Tibial nerve (tissue), 4 donors: Measurements from ENCODE around the gene TRPC1. TPM values are rescaled to one million over a fixed set of nuclear protein-coding genes. Genes with fewer than 3 reads are reported as not detected.

Source experiments
- DNase-seq, 2 donors: peaks; one replicate each; pipeline ENCODE4 v3.0.0-alpha.2; 2019; ENCODE audit warnings: low spot score in 2 of 2
- H3K27ac ChIP-seq, 4 donors: fragments of 200-600 bp; sonication (generic) in 3 of 4; one replicate each; pipeline ENCODE4 v1.5.1; 2017 to 2019; ENCODE audit warnings: mild to moderate bottlenecking in 1 of 4
- H3K27me3 ChIP-seq, 2 donors: fragments of 200-600 bp; sonication (generic) in 1 of 2; one replicate each; pipeline versions ENCODE4 v1.5.1 to v1.6.0; 2017 to 2019
- H3K36me3 ChIP-seq, 3 donors: fragments of 200-600 bp; sonication (generic); one replicate each; pipeline ENCODE4 v1.5.1; 2018 to 2019
- H3K4me1 ChIP-seq, 4 donors: fragments of 200-600 bp; sonication (generic) in 3 of 4; one replicate each; pipeline ENCODE4 v1.5.1; 2017 to 2019
- H3K4me3 ChIP-seq, 4 donors: fragments of 200-600 bp; sonication (generic) in 3 of 4; one replicate each; pipeline ENCODE4 v1.5.1; 2017 to 2019; ENCODE audit warnings: mild to moderate bottlenecking in 1 of 4, moderate library complexity in 1 of 4
- H3K9me3 ChIP-seq, 4 donors: fragments of 200-600 bp; sonication (generic) in 3 of 4; one replicate each; pipeline ENCODE4 v1.5.1; 2017 to 2019
- EP300 ChIP-seq, 2 donors: sonication (generic); formaldehyde crosslinking; IDR thresholded peaks; one replicate each; pipeline ENCODE4 v1.6.1; 2017; ENCODE audit warnings: antibody characterized with exemption in 2 of 2, mild to moderate bottlenecking in 1 of 2
- POLR2A ChIP-seq, 2 donors: fragments of 450-650 bp; IDR thresholded peaks; one replicate each; pipeline ENCODE4 v1.6.1; 2017; ENCODE audit warnings: antibody characterized with exemption in 2 of 2, mild to moderate bottlenecking in 2 of 2, moderate library complexity in 2 of 2
- WGBS, 2 donors: methylation state at CpG; one replicate each; pipeline ENCODE4 v1.1.5; 2018; 5-methylcytosine and 5-hydroxymethylcytosine counted together
- total RNA-seq, 4 donors: library from RNA; depleted of rRNA; stranded (reverse); fragments of >200 nt; gene quantifications; one replicate each; pipeline ENCODE4 v1.1.0, GENCODE V29; 2016
- TF ChIP-seq, protein P1 (sequence below), 5 experiments: fragments of 200-600 bp in 3 of 5; fragments of 450-650 bp in 2 of 5; sonication (generic) in 3 of 5; IDR thresholded peaks; one replicate each; pipeline ENCODE4 v1.5.1; 2016 to 2019; ENCODE audit warnings: antibody characterized with exemption in 5 of 5, mild to moderate bottlenecking in 3 of 5, moderate library complexity in 2 of 5

The TRPC1 gene
- total RNA-seq: 10 to 100 TPM; 23.4 to 47.7 (median 31.1) TPM

DNA sequence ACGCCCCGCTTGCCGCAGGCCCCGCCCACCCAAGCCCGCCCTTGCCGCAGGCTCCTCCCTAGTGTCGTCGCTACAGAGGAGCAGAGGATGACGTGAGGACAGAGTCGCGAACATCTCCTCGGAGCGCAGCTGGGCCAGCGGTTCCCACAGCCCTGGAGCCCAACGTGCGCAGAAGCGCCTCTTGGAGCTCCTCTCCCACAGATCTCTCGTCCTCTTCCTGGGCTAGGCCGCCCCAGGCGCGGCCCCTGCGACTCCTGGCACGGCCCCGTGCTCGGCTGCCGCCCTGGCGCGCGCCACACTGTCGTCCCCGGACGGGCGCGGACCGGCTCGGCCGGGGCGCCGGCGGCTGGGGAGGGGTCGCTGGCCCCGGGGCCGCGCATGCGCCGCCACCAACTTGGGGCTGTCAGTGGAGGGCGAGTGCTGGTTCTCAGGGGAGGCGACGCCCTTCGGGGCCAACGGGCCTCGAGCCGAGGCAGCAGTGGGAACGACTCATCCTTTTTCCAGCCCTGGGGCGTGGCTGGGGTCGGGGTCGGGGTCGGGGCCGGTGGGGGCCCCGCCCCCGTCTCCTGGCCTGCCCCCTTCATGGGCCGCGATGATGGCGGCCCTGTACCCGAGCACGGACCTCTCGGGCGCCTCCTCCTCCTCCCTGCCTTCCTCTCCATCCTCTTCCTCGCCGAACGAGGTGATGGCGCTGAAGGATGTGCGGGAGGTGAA lies at the start of gene TRPC1:
Gene TRPC1, plus strand, starts transcription at position 67 of the 714 bp plus-strand sequence. Its CDS starts 526 bp downstream, at position 593.
- Histone ChIP-seq H3K9me3 (no peaks in the 10 kb centered on the region), H3K27ac (peak within 1 kb of the TSS; percentile 81 to 96 (median 88)), H3K4me1 (peaks cover 0 to 19% (median 0%) of the 10 kb centered on the region in 4 donors), H3K36me3 (no peaks in the 10 kb centered on the region), H3K27me3 (no peaks in the 10 kb centered on the region), H3K4me3 (peak within 1 kb of the TSS; percentile 64 to 88 (median 74))
- peak; percentile 48 to 57 for DNase-seq
- 0 to 2% methylated on average over 16 to 17 of the region's 73 CpGs for WGBS, 2 donors
- TF ChIP-seq, protein P1, sequence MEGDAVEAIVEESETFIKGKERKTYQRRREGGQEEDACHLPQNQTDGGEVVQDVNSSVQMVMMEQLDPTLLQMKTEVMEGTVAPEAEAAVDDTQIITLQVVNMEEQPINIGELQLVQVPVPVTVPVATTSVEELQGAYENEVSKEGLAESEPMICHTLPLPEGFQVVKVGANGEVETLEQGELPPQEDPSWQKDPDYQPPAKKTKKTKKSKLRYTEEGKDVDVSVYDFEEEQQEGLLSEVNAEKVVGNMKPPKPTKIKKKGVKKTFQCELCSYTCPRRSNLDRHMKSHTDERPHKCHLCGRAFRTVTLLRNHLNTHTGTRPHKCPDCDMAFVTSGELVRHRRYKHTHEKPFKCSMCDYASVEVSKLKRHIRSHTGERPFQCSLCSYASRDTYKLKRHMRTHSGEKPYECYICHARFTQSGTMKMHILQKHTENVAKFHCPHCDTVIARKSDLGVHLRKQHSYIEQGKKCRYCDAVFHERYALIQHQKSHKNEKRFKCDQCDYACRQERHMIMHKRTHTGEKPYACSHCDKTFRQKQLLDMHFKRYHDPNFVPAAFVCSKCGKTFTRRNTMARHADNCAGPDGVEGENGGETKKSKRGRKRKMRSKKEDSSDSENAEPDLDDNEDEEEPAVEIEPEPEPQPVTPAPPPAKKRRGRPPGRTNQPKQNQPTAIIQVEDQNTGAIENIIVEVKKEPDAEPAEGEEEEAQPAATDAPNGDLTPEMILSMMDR (IDR thresholded peaks at IDR 0.05): no peak
- TF ChIP-seq POLR2A (IDR thresholded peaks at IDR 0.05) (peak; percentile 74 to 95), EP300 (IDR thresholded peaks at IDR 0.05) (peak in 1 of 2 donors; percentile 95)

DNA sequence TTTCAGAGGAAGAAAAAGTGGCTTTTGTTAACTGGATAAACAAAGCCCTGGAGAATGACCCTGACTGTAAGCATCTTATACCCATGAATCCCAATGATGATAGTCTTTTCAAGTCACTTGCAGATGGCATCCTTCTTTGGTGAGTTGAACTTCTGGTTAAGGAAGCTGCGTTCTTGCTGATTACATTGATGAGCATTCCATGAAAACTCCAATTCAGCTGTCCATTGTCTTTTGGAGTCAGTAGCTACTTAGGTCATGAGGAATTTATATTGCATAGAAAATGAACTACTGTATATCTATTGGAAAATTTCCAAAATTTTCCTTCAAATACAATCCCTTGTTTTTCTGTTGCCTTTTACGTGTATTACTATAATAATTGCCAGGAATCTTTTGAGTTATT lies 47.7 kb upstream of the TRPC1 start:
- 30 to 31% methylated on average over 2 of the region's 2 CpGs for WGBS, 2 donors
- Histone ChIP-seq H3K4me3 (no peak overlapping the region), H3K36me3 (no peaks in the 10 kb centered on the region), H3K9me3 (no peaks in the 10 kb centered on the region), H3K27me3 (no peaks in the 10 kb centered on the region), H3K4me1 (no peaks in the 10 kb centered on the region), H3K27ac (no peak overlapping the region)
- TF ChIP-seq POLR2A (IDR thresholded peaks at IDR 0.05) (no peak), EP300 (IDR thresholded peaks at IDR 0.05) (no peak)
- TF ChIP-seq, protein P1 (IDR thresholded peaks at IDR 0.05): no peak
- DNase-seq: no peak

DNA sequence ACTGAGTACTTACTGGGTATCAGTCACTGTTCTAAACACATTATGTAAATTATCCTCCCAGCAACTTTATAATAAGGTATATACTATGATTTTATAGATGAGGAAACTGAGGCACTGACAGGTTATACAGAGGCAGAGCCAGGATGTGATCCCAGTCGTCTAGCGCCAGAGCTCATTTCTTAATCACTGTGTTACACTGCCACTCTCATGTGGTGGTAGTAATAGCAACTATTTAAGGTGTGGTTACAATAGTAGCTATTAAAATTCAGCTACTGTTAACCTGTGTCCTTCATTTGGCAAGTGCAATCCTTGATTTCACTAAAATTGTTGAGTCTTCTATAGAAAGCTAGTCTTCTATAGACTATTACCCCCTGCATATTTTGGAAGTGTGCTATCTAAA lies 43.1 kb upstream of the TRPC1 start:
- Histone ChIP-seq H3K36me3 (no peaks in the 10 kb centered on the region), H3K4me3 (no peak overlapping the region), H3K4me1 (no peaks in the 10 kb centered on the region), H3K9me3 (no peaks in the 10 kb centered on the region), H3K27me3 (no peaks in the 10 kb centered on the region), H3K27ac (no peak overlapping the region)
- DNase-seq: no peak
- no peak for TF ChIP-seq EP300 (IDR thresholded peaks at IDR 0.05)
- 67 to 76% methylated on average over 2 of the region's 2 CpGs for WGBS, 2 donors

DNA sequence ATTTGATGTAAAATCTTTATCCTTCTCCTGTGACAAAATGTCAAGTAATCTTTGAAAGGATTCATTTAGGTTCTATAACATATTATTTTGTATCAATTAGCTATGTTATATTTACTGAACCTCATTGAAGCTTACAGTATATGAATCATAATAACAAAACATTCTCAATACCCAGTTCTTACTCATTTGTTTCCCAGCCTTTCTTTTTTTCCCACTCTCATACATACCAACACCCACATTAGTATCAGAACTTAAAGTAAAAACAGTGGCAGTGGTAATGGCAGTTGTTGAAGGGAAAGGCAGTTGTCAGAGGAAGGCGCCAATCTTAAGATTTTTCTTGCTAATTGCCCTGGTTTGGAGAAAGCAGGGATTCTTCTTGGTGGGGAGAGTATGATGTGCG lies 33.2 kb upstream of the TRPC1 start:
- Histone ChIP-seq H3K36me3 (no peaks in the 10 kb centered on the region), H3K4me3 (no peak overlapping the region), H3K9me3 (no peaks in the 10 kb centered on the region), H3K27me3 (no peaks in the 10 kb centered on the region), H3K27ac (no peak overlapping the region), H3K4me1 (no peaks in the 10 kb centered on the region)
- no peak for DNase-seq
- 61 to 87% methylated on average over 2 of the region's 2 CpGs for WGBS, 2 donors
- no peak for TF ChIP-seq POLR2A (IDR thresholded peaks at IDR 0.05)
- TF ChIP-seq EP300 (IDR thresholded peaks at IDR 0.05): no peak
- TF ChIP-seq, protein P1 (IDR thresholded peaks at IDR 0.05): no peak

DNA sequence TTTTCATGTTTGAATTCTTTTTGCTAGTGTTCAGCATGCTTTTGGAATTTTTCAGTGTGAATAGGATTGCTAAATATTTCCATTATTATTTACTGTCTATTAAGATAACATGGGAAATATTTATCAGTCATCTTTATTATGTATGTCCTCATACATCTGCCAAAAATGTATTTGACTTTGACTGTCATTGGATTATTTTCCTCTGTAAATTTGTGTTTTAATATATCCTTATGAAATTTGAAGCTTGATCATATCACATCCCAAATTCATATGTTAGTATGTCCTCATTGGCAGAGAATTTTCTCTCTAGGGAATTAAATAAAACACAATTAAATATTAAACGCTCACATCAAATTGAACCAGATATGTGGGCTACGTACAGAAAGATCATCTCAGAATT lies 32.3 kb upstream of the TRPC1 start:
- Histone ChIP-seq H3K36me3 (no peaks in the 10 kb centered on the region), H3K9me3 (no peaks in the 10 kb centered on the region), H3K4me3 (no peak overlapping the region), H3K27me3 (no peaks in the 10 kb centered on the region), H3K27ac (no peak overlapping the region), H3K4me1 (no peaks in the 10 kb centered on the region)
- TF ChIP-seq EP300 (IDR thresholded peaks at IDR 0.05) (no peak), POLR2A (IDR thresholded peaks at IDR 0.05) (no peak)
- TF ChIP-seq, protein P1 (IDR thresholded peaks at IDR 0.05): no peak
- WGBS, 2 donors: 73 to 82% methylated on average over 2 of the region's 2 CpGs
- DNase-seq: no peak
